ENCODE results near the gene NDUFS7.

The NDUFS7 gene

GRCh38 chr19:1396019-1396767 is 12.5 kb downstream of the NDUFS7 start:
- no peak overlapping the region for H3K4me3 ChIP-seq (replicated peaks; ENCODE audit: low read depth, low read length)
- DNase-seq (ENCODE audit: extremely low read depth, insufficient read length): no peak
- TF ChIP-seq, protein P1, sequence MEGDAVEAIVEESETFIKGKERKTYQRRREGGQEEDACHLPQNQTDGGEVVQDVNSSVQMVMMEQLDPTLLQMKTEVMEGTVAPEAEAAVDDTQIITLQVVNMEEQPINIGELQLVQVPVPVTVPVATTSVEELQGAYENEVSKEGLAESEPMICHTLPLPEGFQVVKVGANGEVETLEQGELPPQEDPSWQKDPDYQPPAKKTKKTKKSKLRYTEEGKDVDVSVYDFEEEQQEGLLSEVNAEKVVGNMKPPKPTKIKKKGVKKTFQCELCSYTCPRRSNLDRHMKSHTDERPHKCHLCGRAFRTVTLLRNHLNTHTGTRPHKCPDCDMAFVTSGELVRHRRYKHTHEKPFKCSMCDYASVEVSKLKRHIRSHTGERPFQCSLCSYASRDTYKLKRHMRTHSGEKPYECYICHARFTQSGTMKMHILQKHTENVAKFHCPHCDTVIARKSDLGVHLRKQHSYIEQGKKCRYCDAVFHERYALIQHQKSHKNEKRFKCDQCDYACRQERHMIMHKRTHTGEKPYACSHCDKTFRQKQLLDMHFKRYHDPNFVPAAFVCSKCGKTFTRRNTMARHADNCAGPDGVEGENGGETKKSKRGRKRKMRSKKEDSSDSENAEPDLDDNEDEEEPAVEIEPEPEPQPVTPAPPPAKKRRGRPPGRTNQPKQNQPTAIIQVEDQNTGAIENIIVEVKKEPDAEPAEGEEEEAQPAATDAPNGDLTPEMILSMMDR (IDR thresholded peaks at IDR 0.05; ENCODE audit: insufficient read depth, low read length, poor library complexity, severe bottlenecking): no peak
- H3K36me3 ChIP-seq (ENCODE audit: control insufficient read depth, insufficient read depth, low read length): peaks cover 5% of the 10 kb centered on the region
- H3K27me3 ChIP-seq (replicated peaks; ENCODE audit: control insufficient read depth, insufficient read depth, low read length): no peaks in the 10 kb centered on the region

GRCh38 chr19:1396768-1397679 is 13.3 kb downstream of the NDUFS7 start:
- no peak for DNase-seq (ENCODE audit: extremely low read depth, insufficient read length)
- H3K4me3 ChIP-seq (replicated peaks; ENCODE audit: low read depth, low read length): no peak overlapping the region
- peaks cover 4% of the 10 kb centered on the region for H3K36me3 ChIP-seq (ENCODE audit: control insufficient read depth, insufficient read depth, low read length)
- TF ChIP-seq, protein P1 (IDR thresholded peaks at IDR 0.05; ENCODE audit: insufficient read depth, low read length, poor library complexity, severe bottlenecking): no peak
- no peaks in the 10 kb centered on the region for H3K27me3 ChIP-seq (replicated peaks; ENCODE audit: control insufficient read depth, insufficient read depth, low read length)

GRCh38 chr19:1397838-1398237 is 14.1 kb downstream of the NDUFS7 start:
- TF ChIP-seq, protein P1 (IDR thresholded peaks at IDR 0.05; ENCODE audit: insufficient read depth, low read length, poor library complexity, severe bottlenecking): no peak
- Histone ChIP-seq H3K27me3 (replicated peaks; ENCODE audit: control insufficient read depth, insufficient read depth, low read length) (no peaks in the 10 kb centered on the region), H3K36me3 (ENCODE audit: control insufficient read depth, insufficient read depth, low read length) (peaks cover 4% of the 10 kb centered on the region), H3K4me3 (replicated peaks; ENCODE audit: low read depth, low read length) (no peak overlapping the region)
- DNase-seq (ENCODE audit: extremely low read depth, insufficient read length): no peak

- no peak for DNase-seq (ENCODE audit: extremely low read depth, insufficient read length)
- TF ChIP-seq, protein P1 (IDR thresholded peaks at IDR 0.05; ENCODE audit: insufficient read depth, low read length, poor library complexity, severe bottlenecking): no peak
- Histone ChIP-seq H3K27me3 (replicated peaks; ENCODE audit: control insufficient read depth, insufficient read depth, low read length) (no peaks in the 10 kb centered on the region), H3K4me3 (replicated peaks; ENCODE audit: low read depth, low read length) (no peak overlapping the region), H3K36me3 (ENCODE audit: control insufficient read depth, insufficient read depth, low read length) (peaks cover 3% of the 10 kb centered on the region)
Measured at GRCh38 chr19:1399079-1399478, 15.4 kb downstream of the NDUFS7 start.

DNA sequence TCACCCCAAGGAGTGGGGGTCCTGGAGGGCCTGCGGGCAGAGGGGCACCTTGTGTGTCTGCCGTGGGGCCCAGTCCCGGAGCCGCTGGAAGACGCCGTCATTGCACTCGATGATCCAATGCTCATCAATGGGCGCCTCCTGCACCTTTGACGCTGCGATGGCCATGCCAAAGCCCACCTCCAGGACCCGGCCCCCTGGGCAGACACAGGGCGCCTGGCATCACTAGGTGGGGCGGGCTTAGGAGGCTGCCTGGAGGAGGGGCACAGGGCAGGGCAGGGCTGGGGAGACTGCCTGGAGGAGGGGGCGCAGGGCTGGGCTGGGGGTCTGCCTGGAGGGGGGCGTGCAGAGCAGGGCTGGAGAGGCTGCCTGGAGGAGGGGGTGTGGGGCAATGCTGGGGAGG is 16.0 kb downstream of the NDUFS7 start:
- TF ChIP-seq, protein P1 (IDR thresholded peaks at IDR 0.05; ENCODE audit: insufficient read depth, low read length, poor library complexity, severe bottlenecking): no peak
- Histone ChIP-seq H3K4me3 (replicated peaks; ENCODE audit: low read depth, low read length) (no peak overlapping the region), H3K36me3 (ENCODE audit: control insufficient read depth, insufficient read depth, low read length) (peaks cover 3% of the 10 kb centered on the region; the same call in 1 of the 2 replicates), H3K27me3 (replicated peaks; ENCODE audit: control insufficient read depth, insufficient read depth, low read length) (no peaks in the 10 kb centered on the region)
- DNase-seq (ENCODE audit: extremely low read depth, insufficient read length): no peak

Data from GM06990 (cell line).